Neural crest cell (in vitro differentiated cells): ENCODE measurements around the gene SRSF9. TPM values are rescaled to one million over a fixed set of nuclear protein-coding genes. Genes with fewer than 3 reads are reported as not detected.

Experiments used
- DNase-seq: peaks from one replicate; pipeline ENCODE4 v3.0.0; 2021; ENCODE audit warnings: low read depth, mixed read lengths, low spot score
- H3K27ac Mint-ChIP-seq: one replicate; pipeline ENCODE4 v1.8.0; 2021; ENCODE audit warnings: mild to moderate bottlenecking, mixed read lengths; ENCODE audit not compliant: unreplicated experiment
- H3K27me3 Mint-ChIP-seq: 2 replicates; pipeline ENCODE4 v1.8.0; 2021; ENCODE audit warnings: low read depth, mild to moderate bottlenecking, mixed read lengths
- H3K36me3 Mint-ChIP-seq: 2 replicates; pipeline ENCODE4 v1.8.0; 2021; ENCODE audit warnings: low read depth, mild to moderate bottlenecking, mixed read lengths
- H3K4me1 Mint-ChIP-seq: 2 replicates; pipeline ENCODE4 v1.8.0; 2021; ENCODE audit warnings: mixed read lengths
- H3K4me3 Mint-ChIP-seq: one replicate; pipeline ENCODE4 v1.8.0; 2021; ENCODE audit warnings: mild to moderate bottlenecking, mixed read lengths
- H3K9me3 Mint-ChIP-seq: 2 replicates; pipeline ENCODE4 v1.8.0; 2021; ENCODE audit warnings: mixed read lengths
- CTCF ChIP-seq: fragments of 200-600 bp; sonication (generic); conservative IDR thresholded peaks from 2 replicates; pipeline ENCODE4 v1.5.0; 2021; ENCODE audit warnings: antibody characterized with exemption, mild to moderate bottlenecking
- total RNA-seq: library from RNA; stranded (reverse); gene quantifications from 2 replicates; pipeline ENCODE4 v1.2.1, GENCODE V29; 2021

The SRSF9 gene
- total RNA-seq, 1 donor from 2014 or later, result 361 TPM

DNA sequence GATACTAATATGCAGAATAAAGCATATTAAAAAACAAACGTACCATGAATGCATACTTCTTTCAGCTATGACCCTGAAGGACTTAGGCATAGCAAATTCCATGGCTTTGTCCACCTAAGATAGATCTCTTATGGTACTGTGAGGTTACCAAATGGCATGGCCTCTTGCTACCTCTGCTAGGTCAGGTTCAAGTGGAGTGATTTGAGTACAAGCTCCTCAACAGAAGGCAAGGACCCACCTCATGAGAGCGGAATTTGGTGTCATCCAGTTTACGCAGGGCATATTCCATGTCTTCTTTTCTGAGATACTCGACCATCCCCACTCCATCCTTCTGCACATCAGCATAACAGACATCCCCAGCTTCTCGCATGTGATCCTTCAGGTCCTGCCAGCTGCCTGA, 5.8 kb downstream of the SRSF9 start:
- H3K36me3 Mint-ChIP-seq, result peaks cover 28% of the 10 kb centered on the region
- peaks cover 4% of the 10 kb centered on the region for H3K27me3 Mint-ChIP-seq
- H3K9me3 Mint-ChIP-seq, result no peaks in the 10 kb centered on the region
- peaks cover 26% of the 10 kb centered on the region for H3K4me1 Mint-ChIP-seq
- no peak overlapping the region for H3K4me3 Mint-ChIP-seq
- no peak overlapping the region for H3K27ac Mint-ChIP-seq
- TF ChIP-seq CTCF, result no peak
- no peak for DNase-seq

DNA sequence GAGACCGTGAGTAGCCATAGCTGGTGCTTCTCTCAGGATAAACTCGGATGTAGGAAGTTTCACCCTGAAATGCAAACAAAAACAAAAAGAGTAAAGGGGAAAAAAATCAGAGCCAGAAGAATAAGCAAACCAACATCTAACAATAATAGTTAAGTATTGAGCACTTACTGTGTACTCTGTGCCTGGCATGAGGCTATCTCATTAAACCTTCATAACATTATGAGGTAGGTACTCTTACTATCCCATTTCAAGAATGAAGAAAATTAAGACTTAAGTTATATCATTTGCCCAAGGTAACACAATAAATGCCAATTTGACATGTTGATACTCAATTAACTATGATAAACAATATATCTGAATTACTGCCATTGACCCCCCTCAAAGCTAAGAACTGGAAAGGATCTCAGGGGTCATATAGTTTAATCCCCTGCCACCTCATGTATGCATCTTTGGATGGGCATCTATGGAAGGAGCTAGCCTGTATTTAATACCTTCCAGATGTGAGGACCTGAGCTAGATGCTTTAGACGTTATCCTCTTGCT, 7.4 kb downstream of the SRSF9 start:
- no peak for DNase-seq
- Mint-ChIP-seq H3K9me3 (no peaks in the 10 kb centered on the region), H3K4me3 (peak overlapping the region; percentile 32), H3K27ac (no peak overlapping the region), H3K36me3 (peaks cover 27% of the 10 kb centered on the region), H3K27me3 (no peaks in the 10 kb centered on the region), H3K4me1 (peaks cover 14% of the 10 kb centered on the region)
- TF ChIP-seq CTCF, result no peak

- no peak for TF ChIP-seq CTCF
- Mint-ChIP-seq H3K4me1 (no peaks in the 10 kb centered on the region), H3K4me3 (no peak overlapping the region), H3K27ac (no peak overlapping the region), H3K36me3 (peaks cover 32% of the 10 kb centered on the region), H3K9me3 (no peaks in the 10 kb centered on the region), H3K27me3 (no peaks in the 10 kb centered on the region)
- DNase-seq, result no peak
These were observed 9.4 kb downstream of the SRSF9 start for GRCh38 chr12:120460157-120460556.

DNA sequence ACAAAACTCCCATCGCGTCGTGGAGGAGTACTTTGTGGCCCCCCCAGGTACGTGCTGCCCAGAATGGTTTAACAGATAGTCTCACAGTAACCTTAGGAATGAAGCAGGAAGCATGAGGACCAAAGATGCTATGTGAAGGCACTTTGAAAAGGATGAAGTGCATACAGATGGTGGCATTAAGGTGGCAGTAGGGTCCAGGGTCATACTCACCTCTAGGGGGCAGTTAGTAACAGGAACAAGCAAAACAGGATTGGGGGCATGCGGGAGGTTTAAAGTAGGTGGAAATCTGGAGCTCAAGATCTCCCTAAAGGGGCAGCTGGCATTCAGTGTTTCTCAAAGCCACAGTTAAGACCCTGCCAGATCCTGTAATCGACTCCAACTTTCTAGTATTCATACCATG, 12.4 kb downstream of the SRSF9 start:
- H3K27ac Mint-ChIP-seq, result no peak overlapping the region
- peak overlapping the region; percentile 60 for H3K4me3 Mint-ChIP-seq
- no peaks in the 10 kb centered on the region for H3K4me1 Mint-ChIP-seq
- TF ChIP-seq CTCF, result peak; percentile 49
- no peaks in the 10 kb centered on the region for H3K27me3 Mint-ChIP-seq
- no peaks in the 10 kb centered on the region for H3K9me3 Mint-ChIP-seq
- no peak for DNase-seq
- H3K36me3 Mint-ChIP-seq, result peaks cover 21% of the 10 kb centered on the region

- H3K27ac Mint-ChIP-seq, result no peak overlapping the region
- peaks cover 17% of the 10 kb centered on the region for H3K36me3 Mint-ChIP-seq
These were observed 14.2 kb downstream of the SRSF9 start for GRCh38 chr12:120455302-120455701.

More at GRCh38 chr12:120455302-120455701, 14.2 kb downstream of the SRSF9 start:
- no peak overlapping the region for H3K4me3 Mint-ChIP-seq
- no peaks in the 10 kb centered on the region for H3K27me3 Mint-ChIP-seq
- H3K4me1 Mint-ChIP-seq, result no peaks in the 10 kb centered on the region
- no peak for TF ChIP-seq CTCF
- DNase-seq, result no peak
- H3K9me3 Mint-ChIP-seq, result no peaks in the 10 kb centered on the region
